ENCODE results near the gene NEK8. TPM values are rescaled to one million over a fixed set of nuclear protein-coding genes. Genes with fewer than 3 reads are reported as not detected.

Gene NEK8
- total and polyA plus RNA-seq, 9 of the 15 experiments (the other 6 are each of a cell fraction or from before 2014, with no cell fraction given), result 0.98 to 16.6 (median 4.6) TPM

- no peak for TF ChIP-seq TOE1 (IDR thresholded peaks at IDR 0.05; ENCODE audit: borderline replicate concordance)
- no peak; the same call in 1 of the 2 replicates for TF ChIP-seq TOE1 (CRISPR knock-in tag; IDR thresholded peaks at IDR 0.05; ENCODE audit: borderline replicate concordance, low read depth)
- TF ChIP-seq ARID4B (CRISPR knock-in tag; IDR thresholded peaks at IDR 0.05), result peak; percentile 98
- TF ChIP-seq ZNF197 (CRISPR knock-in tag; IDR thresholded peaks at IDR 0.05; ENCODE audit: low read depth), result no peak
- TF ChIP-seq MEF2D (tag; conservative IDR thresholded peaks at IDR 0.05; ENCODE audit: low read depth), result no peak; the same call in 1 of the 2 replicates
- no peak for TF ChIP-seq GMEB1 (CRISPR knock-in tag; IDR thresholded peaks at IDR 0.05)
- peak; percentile 65 for TF ChIP-seq RBFOX2 (IDR thresholded peaks at IDR 0.05; ENCODE audit: low read depth, low read length)
- TF ChIP-seq HMBOX1 (IDR thresholded peaks at IDR 0.05), result peak; percentile 87
- TF ChIP-seq CTCF (IDR thresholded peaks at IDR 0.05 in 2 of 3, conservative IDR thresholded peaks at IDR 0.05 in 1 of 3; ENCODE audit: insufficient read depth in 2 of 3, low read depth in 1 of 3, low read length in 3 of 3), result peak; percentile 99 to 100 (median 99)
- no peak for TF ChIP-seq ZNF224 (CRISPR knock-in tag; IDR thresholded peaks at IDR 0.05)
- peak; percentile 67; the same call in 1 of the 2 replicates for TF ChIP-seq ZNF644 (tag; IDR thresholded peaks at IDR 0.05; ENCODE audit: low read depth)
- no peak for TF ChIP-seq MBD1 (CRISPR knock-in tag; IDR thresholded peaks at IDR 0.05)
- no peak for TF ChIP-seq ATF2 (CRISPR knock-in tag; IDR thresholded peaks at IDR 0.05)
Observed at GRCh38 chr17:28726627-28727491, 1.7 kb upstream of the NEK8 start (continued).

All from K562 (cell line).